ENCODE measurements around the gene TMBIM1.

The TMBIM1 gene

DNA sequence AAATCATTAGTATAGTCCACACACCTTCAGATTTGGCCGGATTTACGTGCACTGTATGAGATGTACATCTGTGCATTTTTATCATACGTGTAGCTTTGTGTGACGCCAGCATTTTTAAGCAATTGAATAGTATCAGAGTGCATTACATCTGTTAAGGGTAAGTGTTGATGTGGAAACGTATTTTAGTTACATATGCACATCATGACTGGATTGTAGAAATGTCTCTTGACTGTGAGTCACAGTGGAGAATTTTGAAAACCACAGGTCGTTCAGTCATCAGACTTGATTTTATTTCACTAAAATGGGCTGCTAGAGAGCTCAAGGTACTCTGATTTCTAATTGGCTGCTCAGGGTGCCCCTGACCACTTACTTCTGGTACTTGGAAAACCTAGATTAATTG is 36.9 kb downstream of the TMBIM1 start:
- Histone ChIP-seq H3K4me1 (ENCODE audit: control insufficient read depth, insufficient read depth, low read length) (peaks cover 3% of the 10 kb centered on the region), H3K36me3 (ENCODE audit: control insufficient read depth, insufficient read depth, low read length) (peaks cover 33% of the 10 kb centered on the region)

GRCh38 chr2:218253232-218253625 is 39.1 kb downstream of the TMBIM1 start:
- Histone ChIP-seq H3K9ac (ENCODE audit: low read depth, low read length) (no peak overlapping the region), H3K4me3 (ENCODE audit: low read depth, low read length) (no peak overlapping the region), H3K4me1 (ENCODE audit: control insufficient read depth, insufficient read depth, low read length) (no peaks in the 10 kb centered on the region), H3K36me3 (ENCODE audit: control insufficient read depth, insufficient read depth, low read length) (peaks cover 52% of the 10 kb centered on the region), H3K27me3 (ENCODE audit: control insufficient read depth, insufficient read depth, low read length) (no peaks in the 10 kb centered on the region), H3K9me3 (ENCODE audit: control insufficient read depth, insufficient read depth, low read length) (no peaks in the 10 kb centered on the region)

More for the DNA sequence above, 36.9 kb downstream of the TMBIM1 start:
- Histone ChIP-seq H3K27me3 (ENCODE audit: control insufficient read depth, insufficient read depth, low read length) (no peaks in the 10 kb centered on the region), H3K9me3 (ENCODE audit: control insufficient read depth, insufficient read depth, low read length) (no peaks in the 10 kb centered on the region), H3K9ac (ENCODE audit: low read depth, low read length) (no peak overlapping the region), H3K4me3 (ENCODE audit: low read depth, low read length) (no peak overlapping the region)

DNA sequence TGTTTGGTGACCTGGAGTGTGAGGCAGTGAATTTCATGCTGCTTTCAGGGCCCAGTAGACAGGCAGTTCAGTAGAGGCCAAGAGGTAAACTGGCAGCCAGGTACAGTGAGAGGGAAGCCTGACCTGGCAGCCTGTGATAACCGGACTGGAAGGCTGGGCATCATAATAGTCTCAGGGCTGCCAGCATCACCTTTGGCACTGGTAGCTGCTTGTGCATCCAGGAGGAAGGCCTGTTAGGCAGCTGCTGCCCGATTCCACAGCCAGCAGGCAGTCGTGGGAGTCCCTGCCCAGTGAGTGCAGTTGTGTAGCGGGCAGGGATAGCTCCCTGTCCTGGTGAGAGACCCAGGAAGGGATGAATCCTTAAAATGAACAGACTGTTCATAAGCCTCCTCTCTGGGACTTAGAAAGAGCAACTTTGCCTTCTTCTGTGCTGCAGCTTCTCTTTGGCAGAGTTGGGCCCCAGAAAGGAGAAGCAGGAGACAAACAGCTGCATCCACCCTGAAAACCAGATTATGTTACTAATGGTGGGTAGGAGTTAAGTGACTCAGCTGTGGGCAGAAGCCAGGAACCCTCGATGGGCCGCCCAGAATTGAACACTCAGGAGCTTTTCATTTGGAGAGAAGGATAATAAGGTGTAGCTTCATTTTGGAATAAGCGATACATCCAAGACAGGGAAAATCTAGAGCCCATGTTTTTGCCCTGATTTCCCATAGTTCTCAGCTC is 39.6 kb downstream of the TMBIM1 start:
- Histone ChIP-seq H3K9ac (ENCODE audit: low read depth, low read length) (no peak overlapping the region), H3K4me1 (ENCODE audit: control insufficient read depth, insufficient read depth, low read length) (no peaks in the 10 kb centered on the region), H3K27me3 (ENCODE audit: control insufficient read depth, insufficient read depth, low read length) (no peaks in the 10 kb centered on the region), H3K4me3 (ENCODE audit: low read depth, low read length) (no peak overlapping the region), H3K9me3 (ENCODE audit: control insufficient read depth, insufficient read depth, low read length) (no peaks in the 10 kb centered on the region), H3K36me3 (ENCODE audit: control insufficient read depth, insufficient read depth, low read length) (peaks cover 58% of the 10 kb centered on the region)

DNA sequence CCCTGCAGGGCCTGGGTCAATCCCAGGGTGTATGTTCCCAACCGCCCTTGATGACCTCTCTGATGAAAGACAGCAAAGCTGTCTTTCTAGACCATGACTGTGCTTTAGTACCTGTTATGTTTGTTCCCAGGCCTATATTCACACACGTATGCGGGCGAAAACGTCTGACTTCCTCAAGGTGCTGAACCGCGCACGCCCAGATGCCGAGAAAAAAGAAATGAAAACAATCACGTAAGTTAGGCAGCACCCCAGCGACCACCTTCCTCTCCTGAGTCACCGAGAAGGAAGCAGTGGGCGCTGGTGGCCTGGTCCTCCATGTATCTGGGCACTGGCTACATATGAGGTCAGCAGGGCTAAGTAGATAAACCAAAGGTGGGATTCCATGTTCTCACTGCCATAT is 42.6 kb downstream of the TMBIM1 start:
- H3K4me1 ChIP-seq (ENCODE audit: control insufficient read depth, insufficient read depth, low read length), result no peaks in the 10 kb centered on the region
- H3K4me3 ChIP-seq (ENCODE audit: low read depth, low read length), result no peak overlapping the region
- H3K9me3 ChIP-seq (ENCODE audit: control insufficient read depth, insufficient read depth, low read length), result no peaks in the 10 kb centered on the region
- no peaks in the 10 kb centered on the region for H3K27me3 ChIP-seq (ENCODE audit: control insufficient read depth, insufficient read depth, low read length)
- H3K36me3 ChIP-seq (ENCODE audit: control insufficient read depth, insufficient read depth, low read length), result peaks cover 76% of the 10 kb centered on the region
- no peak overlapping the region for H3K9ac ChIP-seq (ENCODE audit: low read depth, low read length)

DNA sequence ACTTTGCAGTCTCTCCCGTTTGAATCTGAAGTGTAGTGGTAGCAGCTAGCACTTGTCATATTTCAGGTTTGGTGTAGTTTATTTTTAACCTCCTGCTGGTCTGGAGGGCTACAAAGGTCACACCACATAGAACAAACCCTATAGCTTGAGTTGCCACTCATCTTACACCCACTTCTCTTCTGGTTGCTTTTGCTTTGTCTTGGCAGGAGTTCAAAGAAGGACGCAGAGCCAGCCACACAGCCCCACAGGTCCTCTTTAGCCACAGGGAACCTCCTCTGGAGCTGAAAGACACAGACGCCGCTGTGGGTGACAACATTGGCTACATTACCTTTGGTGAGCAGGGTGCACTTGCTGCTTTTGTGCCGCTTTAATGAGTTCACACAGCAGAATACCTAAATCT is 47.1 kb downstream of the TMBIM1 start:
- Histone ChIP-seq H3K4me1 (ENCODE audit: control insufficient read depth, insufficient read depth, low read length) (no peaks in the 10 kb centered on the region), H3K4me3 (ENCODE audit: low read depth, low read length) (no peak overlapping the region), H3K9ac (ENCODE audit: low read depth, low read length) (no peak overlapping the region), H3K27me3 (ENCODE audit: control insufficient read depth, insufficient read depth, low read length) (no peaks in the 10 kb centered on the region), H3K9me3 (ENCODE audit: control insufficient read depth, insufficient read depth, low read length) (no peaks in the 10 kb centered on the region), H3K36me3 (ENCODE audit: control insufficient read depth, insufficient read depth, low read length) (peaks cover 50% of the 10 kb centered on the region)

DNA sequence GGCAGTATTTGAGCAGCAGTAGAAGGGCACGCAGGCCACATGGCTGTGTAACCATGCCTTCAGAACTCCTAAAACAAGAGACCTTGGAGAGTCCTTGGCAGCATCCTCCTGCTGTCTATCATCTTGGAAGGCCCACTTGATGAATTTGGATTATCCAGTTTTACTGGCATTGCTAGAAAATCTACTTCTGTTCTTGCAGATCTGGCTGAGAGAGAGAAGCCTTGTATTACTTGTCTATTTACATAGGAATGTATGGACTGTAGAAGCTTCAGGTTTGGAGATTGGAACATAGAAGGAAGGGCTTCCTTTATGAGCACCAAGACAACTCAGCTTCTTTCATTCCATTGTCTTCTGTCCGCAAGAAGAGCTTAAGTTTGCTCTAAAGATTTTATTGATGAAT is 47.6 kb downstream of the TMBIM1 start:
- Histone ChIP-seq H3K36me3 (ENCODE audit: control insufficient read depth, insufficient read depth, low read length) (peaks cover 46% of the 10 kb centered on the region), H3K9me3 (ENCODE audit: control insufficient read depth, insufficient read depth, low read length) (no peaks in the 10 kb centered on the region), H3K9ac (ENCODE audit: low read depth, low read length) (no peak overlapping the region), H3K4me1 (ENCODE audit: control insufficient read depth, insufficient read depth, low read length) (no peaks in the 10 kb centered on the region), H3K4me3 (ENCODE audit: low read depth, low read length) (no peak overlapping the region), H3K27me3 (ENCODE audit: control insufficient read depth, insufficient read depth, low read length) (no peaks in the 10 kb centered on the region)

- Histone ChIP-seq H3K4me3 (ENCODE audit: low read depth, low read length) (no peak overlapping the region), H3K9ac (ENCODE audit: low read depth, low read length) (no peak overlapping the region), H3K36me3 (ENCODE audit: control insufficient read depth, insufficient read depth, low read length) (peaks cover 44% of the 10 kb centered on the region), H3K27me3 (ENCODE audit: control insufficient read depth, insufficient read depth, low read length) (no peaks in the 10 kb centered on the region), H3K9me3 (ENCODE audit: control insufficient read depth, insufficient read depth, low read length) (no peaks in the 10 kb centered on the region), H3K4me1 (ENCODE audit: control insufficient read depth, insufficient read depth, low read length) (no peaks in the 10 kb centered on the region)
Observed at GRCh38 chr2:218244204-218244603, 48.1 kb downstream of the TMBIM1 start.

DNA sequence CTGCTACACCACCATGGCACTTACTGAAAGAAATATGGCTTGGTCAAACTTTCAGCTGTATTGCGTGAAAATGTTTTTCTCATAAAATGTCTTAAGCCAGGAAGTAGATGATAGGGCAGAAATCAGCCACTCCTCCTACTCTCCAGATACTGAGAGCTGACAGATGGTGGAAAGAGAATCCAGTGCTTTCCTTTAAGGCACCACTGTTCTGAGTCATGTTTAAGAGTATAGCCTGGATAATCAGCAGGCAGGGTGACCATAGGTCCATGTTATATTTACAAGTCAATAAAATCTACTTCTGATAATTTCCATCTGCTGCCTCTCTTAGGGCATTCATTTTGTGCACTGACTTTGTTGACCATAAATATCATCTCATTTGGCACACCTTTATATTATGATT is 53.4 kb downstream of the TMBIM1 start:
- no peak overlapping the region for H3K4me3 ChIP-seq (ENCODE audit: low read depth, low read length)
- H3K4me1 ChIP-seq (ENCODE audit: control insufficient read depth, insufficient read depth, low read length), result no peaks in the 10 kb centered on the region
- H3K9ac ChIP-seq (ENCODE audit: low read depth, low read length), result no peak overlapping the region
- H3K9me3 ChIP-seq (ENCODE audit: control insufficient read depth, insufficient read depth, low read length), result no peaks in the 10 kb centered on the region
- H3K36me3 ChIP-seq (ENCODE audit: control insufficient read depth, insufficient read depth, low read length), result peaks cover 41% of the 10 kb centered on the region
- no peaks in the 10 kb centered on the region for H3K27me3 ChIP-seq (ENCODE audit: control insufficient read depth, insufficient read depth, low read length)

DNA sequence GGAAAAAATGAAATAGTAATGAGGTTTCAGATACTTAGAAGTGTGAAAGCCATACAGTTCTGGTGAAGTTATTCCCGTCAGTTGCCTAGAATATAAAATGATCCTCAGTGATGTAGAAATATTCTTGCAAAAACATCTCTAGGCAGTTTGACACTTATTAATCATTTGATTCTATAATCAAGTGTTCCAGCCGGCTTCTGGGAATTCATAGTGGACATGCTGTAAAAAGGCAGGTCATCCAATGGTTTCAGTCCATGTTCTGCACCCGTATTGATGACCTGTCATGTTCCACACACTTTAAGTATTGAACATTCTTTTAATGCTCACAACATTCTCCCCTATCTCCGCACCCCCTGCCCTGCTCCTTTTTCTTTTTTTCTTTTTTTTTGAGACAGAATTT is 55.5 kb downstream of the TMBIM1 start:
- no peaks in the 10 kb centered on the region for H3K9me3 ChIP-seq (ENCODE audit: control insufficient read depth, insufficient read depth, low read length)
- no peaks in the 10 kb centered on the region for H3K4me1 ChIP-seq (ENCODE audit: control insufficient read depth, insufficient read depth, low read length)
- H3K4me3 ChIP-seq (ENCODE audit: low read depth, low read length), result no peak overlapping the region
- peaks cover 48% of the 10 kb centered on the region for H3K36me3 ChIP-seq (ENCODE audit: control insufficient read depth, insufficient read depth, low read length)
- H3K27me3 ChIP-seq (ENCODE audit: control insufficient read depth, insufficient read depth, low read length), result no peaks in the 10 kb centered on the region
- H3K9ac ChIP-seq (ENCODE audit: low read depth, low read length), result no peak overlapping the region

DNA sequence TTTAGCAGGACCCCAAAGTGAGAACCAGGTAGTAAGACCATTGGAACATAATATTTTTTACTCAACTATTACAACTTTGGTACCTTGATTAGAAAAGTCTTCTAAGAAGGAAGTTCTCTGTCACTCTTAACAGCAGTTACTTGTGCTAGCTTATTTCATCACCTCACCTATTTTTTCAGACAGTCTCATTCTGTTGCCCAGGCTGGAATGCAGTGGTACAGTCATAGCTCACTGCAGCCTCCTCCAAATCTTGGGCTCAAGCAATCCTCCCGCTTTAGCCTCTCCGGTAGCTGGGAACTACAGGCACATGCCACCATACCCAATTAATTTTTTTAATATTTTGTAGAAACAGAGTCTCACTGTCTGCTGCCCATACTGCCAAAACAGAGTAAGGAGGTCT is 57.3 kb downstream of the TMBIM1 start:
- Histone ChIP-seq H3K4me3 (ENCODE audit: low read depth, low read length) (no peak overlapping the region), H3K27me3 (ENCODE audit: control insufficient read depth, insufficient read depth, low read length) (no peaks in the 10 kb centered on the region), H3K9ac (ENCODE audit: low read depth, low read length) (no peak overlapping the region), H3K9me3 (ENCODE audit: control insufficient read depth, insufficient read depth, low read length) (no peaks in the 10 kb centered on the region), H3K36me3 (ENCODE audit: control insufficient read depth, insufficient read depth, low read length) (peaks cover 51% of the 10 kb centered on the region), H3K4me1 (ENCODE audit: control insufficient read depth, insufficient read depth, low read length) (no peaks in the 10 kb centered on the region)

DNA sequence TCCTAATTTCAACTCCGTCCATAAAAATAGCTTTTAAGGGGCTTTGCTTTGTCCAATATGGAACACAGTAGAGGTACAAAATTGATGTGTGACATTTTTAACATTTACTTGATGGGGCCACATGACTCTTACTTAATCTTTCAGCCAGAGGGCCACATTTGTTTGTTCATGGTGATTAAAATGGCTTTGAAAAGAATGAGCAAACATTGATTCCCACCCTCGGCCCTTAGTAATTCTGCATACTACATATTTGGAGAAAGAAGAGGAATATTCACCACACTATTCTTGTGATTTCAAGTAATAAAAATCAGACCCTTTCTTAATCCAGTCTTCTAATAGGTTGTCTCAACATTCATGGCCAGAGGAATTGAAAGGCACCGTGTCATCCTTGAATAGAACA is 57.8 kb downstream of the TMBIM1 start:
- H3K9me3 ChIP-seq (ENCODE audit: control insufficient read depth, insufficient read depth, low read length), result no peaks in the 10 kb centered on the region
- H3K4me1 ChIP-seq (ENCODE audit: control insufficient read depth, insufficient read depth, low read length), result no peaks in the 10 kb centered on the region
- no peak overlapping the region for H3K4me3 ChIP-seq (ENCODE audit: low read depth, low read length)
- H3K9ac ChIP-seq (ENCODE audit: low read depth, low read length), result no peak overlapping the region
- peaks cover 51% of the 10 kb centered on the region for H3K36me3 ChIP-seq (ENCODE audit: control insufficient read depth, insufficient read depth, low read length)
- H3K27me3 ChIP-seq (ENCODE audit: control insufficient read depth, insufficient read depth, low read length), result no peaks in the 10 kb centered on the region

- no peaks in the 10 kb centered on the region for H3K4me1 ChIP-seq (ENCODE audit: control insufficient read depth, insufficient read depth, low read length)
- no peaks in the 10 kb centered on the region for H3K27me3 ChIP-seq (ENCODE audit: control insufficient read depth, insufficient read depth, low read length)
- H3K4me3 ChIP-seq (ENCODE audit: low read depth, low read length), result no peak overlapping the region
- peaks cover 48% of the 10 kb centered on the region for H3K36me3 ChIP-seq (ENCODE audit: control insufficient read depth, insufficient read depth, low read length)
- no peak overlapping the region for H3K9ac ChIP-seq (ENCODE audit: low read depth, low read length)
- no peaks in the 10 kb centered on the region for H3K9me3 ChIP-seq (ENCODE audit: control insufficient read depth, insufficient read depth, low read length)
Observed at GRCh38 chr2:218233543-218233942, 58.8 kb downstream of the TMBIM1 start.
